HepG2 (cell line): ENCODE data around the gene PRM2. TPM values are rescaled to one million over a fixed set of nuclear protein-coding genes. Genes with fewer than 3 reads are reported as not detected.

Experiments used
- BRD4 ChIP-seq: sonication (generic); formaldehyde crosslinking; IDR thresholded peaks from 2 replicates; pipeline ENCODE4 v1.4.0; 2020; ENCODE audit warnings: missing genetic modification reagents
- GPBP1L1 ChIP-seq: sonication (generic); formaldehyde crosslinking; IDR thresholded peaks from 2 replicates; pipeline ENCODE4 v1.5.0; 2020; ENCODE audit warnings: mild to moderate bottlenecking, missing genetic modification reagents
- HNF1B ChIP-seq: sonication (generic); formaldehyde crosslinking; IDR thresholded peaks from 2 replicates; pipeline ENCODE4 v1.5.1; 2020; ENCODE audit warnings: mild to moderate bottlenecking, moderate library complexity, missing genetic modification reagents
- IRX3 ChIP-seq: sonication (generic); formaldehyde crosslinking; IDR thresholded peaks from 2 replicates; pipeline ENCODE4 v1.8.1; 2023; ENCODE audit warnings: mild to moderate bottlenecking, low read depth, missing genetic modification reagents, borderline replicate concordance
- KAT7 ChIP-seq: IDR thresholded peaks from 2 replicates; pipeline ENCODE4 v1.6.1; 2018; ENCODE audit warnings: borderline replicate concordance, missing compliant biosample characterization
- MAZ ChIP-seq, 2 experiments: sonication (generic) in 1 of 2; formaldehyde crosslinking in 1 of 2; IDR thresholded peaks; 2 replicates each; pipeline versions ENCODE4 v1.5.0 to v1.6.1; 2012 to 2020; ENCODE audit warnings: low read depth in 2 of 2, mild to moderate bottlenecking in 2 of 2, borderline replicate concordance in 1 of 2, improper control_type of control experiment in 1 of 2, low read length in 1 of 2, missing genetic modification reagents in 1 of 2, moderate library complexity in 1 of 2
- NCOA2 ChIP-seq: sonication (generic); formaldehyde crosslinking; IDR thresholded peaks from 2 replicates; pipeline ENCODE4 v1.8.0; 2022; ENCODE audit warnings: inconsistent platforms
- NFRKB ChIP-seq: fragments of 450-650 bp; IDR thresholded peaks from 2 replicates; pipeline ENCODE4 v1.6.1; 2017
- SETDB1 ChIP-seq: sonication (generic); formaldehyde crosslinking; IDR thresholded peaks from 2 replicates; pipeline ENCODE4 v1.5.1; 2020; ENCODE audit warnings: missing genetic modification reagents, mild to moderate bottlenecking, borderline replicate concordance
- SP2 ChIP-seq: sonication (generic); formaldehyde crosslinking; IDR thresholded peaks from 2 replicates; pipeline ENCODE4 v1.5.1; 2020; ENCODE audit warnings: mild to moderate bottlenecking, missing genetic modification reagents
- SYNCRIP ChIP-seq: fragments of 200-400 bp; formaldehyde crosslinking; IDR thresholded peaks from 2 replicates; pipeline ENCODE4 v1.6.1; 2018; ENCODE audit warnings: mild to moderate bottlenecking, low read depth, low read length; ENCODE audit not compliant: insufficient read depth
- TBL1XR1 ChIP-seq: fragments of 150-350 bp; IDR thresholded peaks from 2 replicates; pipeline ENCODE4 v1.6.1; 2014; ENCODE audit warnings: borderline replicate concordance, low read length; ENCODE audit not compliant: partially characterized antibody
- THAP9 ChIP-seq: sonication (generic); formaldehyde crosslinking; IDR thresholded peaks from 2 replicates; pipeline ENCODE4; 2020; ENCODE audit warnings: missing genetic modification reagents, mild to moderate bottlenecking, borderline replicate concordance
- UBTF ChIP-seq: sonication (generic); formaldehyde crosslinking; IDR thresholded peaks from 2 replicates; pipeline ENCODE4 v1.4.0; 2020; ENCODE audit warnings: mild to moderate bottlenecking, missing genetic modification reagents
- ZNF335 ChIP-seq: sonication (generic); formaldehyde crosslinking; IDR thresholded peaks from 2 replicates; pipeline ENCODE4 v1.4.0; 2020; ENCODE audit warnings: missing genetic modification reagents
- ZNF510 ChIP-seq: sonication (generic); formaldehyde crosslinking; IDR thresholded peaks from 2 replicates; pipeline ENCODE4 v1.4.0; 2020; ENCODE audit warnings: low read depth, mild to moderate bottlenecking, missing genetic modification reagents
- ZNF547 ChIP-seq: sonication (generic); formaldehyde crosslinking; IDR thresholded peaks from 2 replicates; pipeline ENCODE4 v1.5.1; 2020; ENCODE audit warnings: mild to moderate bottlenecking, missing genetic modification reagents
- ZNF567 ChIP-seq: sonication (generic); formaldehyde crosslinking; IDR thresholded peaks from 2 replicates; pipeline ENCODE4 v1.8.1; 2023; ENCODE audit warnings: mild to moderate bottlenecking, missing genetic modification reagents, borderline replicate concordance
- polyA plus RNA-seq, 8 experiments: library from polyadenylated mRNA; depleted of rRNA in 3 of 8; stranded (reverse) in 7 of 8; unstranded in 1 of 8; fragments of >200 nt; fragmentation: Illumina TruSeq in 4 of 8; extraction: Trizol in 4 of 8; gene quantifications; 2 replicates each; pipeline versions ENCODE4 v1.2.1 to v1.2.3, GENCODE V29; 2011 to 2016; ENCODE audit warnings: low read depth in 4 of 8, missing spikeins in 1 of 8, mixed read lengths in 1 of 8; ENCODE audit not compliant: insufficient read depth in 1 of 8
- total RNA-seq, 5 experiments: library from RNA; depleted of rRNA; stranded (reverse); fragments of >200 nt; fragmentation: Illumina TruSeq; extraction: Trizol; gene quantifications; 2 replicates each; pipeline ENCODE4 v1.2.3, GENCODE V29; 2016; ENCODE audit warnings: low read depth in 1 of 5

PRM2 gene
- total and polyA plus RNA-seq, 2 of the 13 experiments (the other 11 are each of a cell fraction or from before 2014, with no cell fraction given), result 0.54 TPM; not detected in 1

- TF ChIP-seq HNF1B (no peak), NCOA2 (CRISPR knock-in tag) (peak; percentile 2; the same call in 1 of the 2 replicates), NFRKB (no peak), SP2 (CRISPR knock-in tag) (peak; percentile 18; the same call in 1 of the 2 replicates), GPBP1L1 (CRISPR knock-in tag) (no peak), MAZ (IDR thresholded peaks at IDR 0.05; ENCODE audit: borderline replicate concordance, low read depth, low read length) (no peak; the same call in 1 of the 2 replicates), MAZ (CRISPR knock-in tag; IDR thresholded peaks at IDR 0.05; ENCODE audit: low read depth) (peak; percentile 50; the same call in 1 of the 2 replicates), ZNF547 (CRISPR knock-in tag) (0 out of 2 replicates have a peak, but pooled peaks have one; percentile 70), THAP9 (CRISPR knock-in tag) (no peak), SETDB1 (CRISPR knock-in tag) (no peak), ZNF510 (CRISPR knock-in tag) (no peak; the same call in none of the 2 replicates), BRD4 (CRISPR knock-in tag) (no peak), ZNF335 (CRISPR knock-in tag) (no peak), ZNF567 (CRISPR knock-in tag) (no peak), UBTF (no peak; the same call in 1 of the 2 replicates), IRX3 (CRISPR knock-in tag) (peak; percentile 49; the same call in 1 of the 2 replicates), TBL1XR1 (no peak), SYNCRIP (no peak), KAT7 (CRISPR knock-in tag) (no peak)
Observed at GRCh38 chr16:11307639-11308492, 31.6 kb upstream of the PRM2 start (continued).
